Left lobe of liver (tissue), 1 donor: ENCODE results near the gene BGN. TPM values are rescaled to one million over a fixed set of nuclear protein-coding genes. Genes with fewer than 3 reads are reported as not detected.

Source experiments
- total RNA-seq: library from RNA; stranded (reverse); gene quantifications from one replicate; pipeline ENCODE4 v1.2.1, GENCODE V29; 2021
- donor health status: DM: no; HTN: yes; CAD: no.

BGN gene
- total RNA-seq, 1 donor from 2014 or later: 88.4 TPM

Other genes with a start within 250 kb of the BGN start
- gene PNMA6F, start 173.2 kb upstream of the BGN start, total RNA-seq: not detected
- gene ZNF275, start 160.8 kb upstream of the BGN start, total RNA-seq: 11.2 TPM
- not detected for gene PNMA6E, start 93.6 kb upstream of the BGN start, total RNA-seq
- gene ZFP92, start 83.5 kb upstream of the BGN start, total RNA-seq: 0.45 TPM
- 0.23 TPM for gene TREX2, start 48.9 kb upstream of the BGN start, total RNA-seq
- 11.2 TPM for gene HAUS7, start 24.4 kb upstream of the BGN start, total RNA-seq
- not detected for gene ATP2B3, start 22.7 kb downstream of the BGN start, total RNA-seq
- gene CCNQ, start 104.2 kb downstream of the BGN start, total RNA-seq: 8.7 TPM
- gene DUSP9, start 152.2 kb downstream of the BGN start, total RNA-seq: 0.60 TPM
- gene PNCK, start 178.8 kb downstream of the BGN start, total RNA-seq: not detected
- gene SLC6A8, start 192.9 kb downstream of the BGN start, total RNA-seq: 3.2 TPM
- gene BCAP31, start 229.4 kb downstream of the BGN start, total RNA-seq: 108 TPM
- 13.4 TPM for gene ABCD1, start 229.9 kb downstream of the BGN start, total RNA-seq